Measurements from ENCODE around the gene LAMB4.

DNA sequence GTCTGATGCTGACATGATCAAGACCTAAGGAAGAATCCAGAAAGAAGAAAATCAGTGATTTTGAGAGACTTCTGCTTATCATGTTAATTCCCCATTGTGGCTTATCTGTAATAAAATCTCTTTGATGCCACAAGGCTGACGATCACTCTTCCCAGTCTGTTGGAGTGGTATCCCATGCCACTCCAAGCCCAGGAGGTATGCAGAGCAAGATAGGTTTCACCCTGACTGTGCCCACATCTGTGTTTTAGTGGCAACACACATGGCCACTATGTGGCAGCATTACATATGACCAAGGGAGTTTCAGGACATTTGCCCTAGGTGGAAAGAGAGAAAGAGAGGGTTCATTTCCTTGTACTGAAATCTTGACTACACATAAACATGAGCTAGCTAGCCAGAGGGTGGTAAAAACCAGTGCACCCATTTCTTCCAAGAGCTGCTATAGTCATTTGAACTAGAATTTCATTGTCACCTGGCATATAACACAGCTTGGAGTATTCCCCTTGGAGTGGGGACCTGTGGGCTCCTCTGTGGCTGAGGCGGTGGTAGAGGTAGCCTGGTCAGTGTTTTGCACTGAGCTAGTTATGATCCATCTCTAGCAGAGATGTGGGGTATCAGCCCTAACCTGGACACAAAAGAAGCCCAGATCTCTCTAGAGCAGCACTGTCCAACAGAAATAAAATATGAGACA is 20.8 kb downstream of the LAMB4 start:
- TF ChIP-seq, protein P1, sequence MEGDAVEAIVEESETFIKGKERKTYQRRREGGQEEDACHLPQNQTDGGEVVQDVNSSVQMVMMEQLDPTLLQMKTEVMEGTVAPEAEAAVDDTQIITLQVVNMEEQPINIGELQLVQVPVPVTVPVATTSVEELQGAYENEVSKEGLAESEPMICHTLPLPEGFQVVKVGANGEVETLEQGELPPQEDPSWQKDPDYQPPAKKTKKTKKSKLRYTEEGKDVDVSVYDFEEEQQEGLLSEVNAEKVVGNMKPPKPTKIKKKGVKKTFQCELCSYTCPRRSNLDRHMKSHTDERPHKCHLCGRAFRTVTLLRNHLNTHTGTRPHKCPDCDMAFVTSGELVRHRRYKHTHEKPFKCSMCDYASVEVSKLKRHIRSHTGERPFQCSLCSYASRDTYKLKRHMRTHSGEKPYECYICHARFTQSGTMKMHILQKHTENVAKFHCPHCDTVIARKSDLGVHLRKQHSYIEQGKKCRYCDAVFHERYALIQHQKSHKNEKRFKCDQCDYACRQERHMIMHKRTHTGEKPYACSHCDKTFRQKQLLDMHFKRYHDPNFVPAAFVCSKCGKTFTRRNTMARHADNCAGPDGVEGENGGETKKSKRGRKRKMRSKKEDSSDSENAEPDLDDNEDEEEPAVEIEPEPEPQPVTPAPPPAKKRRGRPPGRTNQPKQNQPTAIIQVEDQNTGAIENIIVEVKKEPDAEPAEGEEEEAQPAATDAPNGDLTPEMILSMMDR (IDR thresholded peaks at IDR 0.05), result peak in 4 of 6 experiments; percentile 18 to 49 (median 33)
- TF ChIP-seq POLR2A (IDR thresholded peaks at IDR 0.05), result no peak
